C1 segment of cervical spinal cord (tissue), 14 donors: Measurements from ENCODE around the gene TMEM234.

Experiments
- DNase-seq, 14 donors: peaks; one replicate each; lab custom pipeline; 2025; lab: John Stamatoyannopoulos, UW

The TMEM234 gene

GRCh38 chr1:32240140-32240951, 18.2 kb upstream of the TMEM234 start:
- DNase-seq, result peak in 12 of 14 donors; percentile 12 to 50 (median 36)

DNA sequence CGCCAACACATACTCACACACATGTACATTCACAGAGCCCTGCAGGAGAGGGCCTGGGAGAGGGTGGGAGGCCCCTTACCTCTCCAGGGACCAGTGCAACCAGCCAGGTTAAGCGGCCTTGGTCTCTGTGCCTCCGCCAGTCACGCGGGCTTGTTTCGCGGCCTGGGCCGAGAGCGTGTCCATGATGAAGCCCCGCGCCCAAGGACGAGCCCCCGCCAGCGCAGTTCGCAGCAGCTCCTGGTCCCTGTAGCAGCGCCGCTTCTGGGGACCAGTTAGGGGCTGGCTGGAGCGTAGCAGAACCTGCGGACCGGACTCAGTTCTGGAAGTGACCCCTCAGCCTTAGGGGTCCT, 17.6 kb upstream of the TMEM234 start:
- DNase-seq, result peak in 1 of 14 donors; percentile 8

DNA sequence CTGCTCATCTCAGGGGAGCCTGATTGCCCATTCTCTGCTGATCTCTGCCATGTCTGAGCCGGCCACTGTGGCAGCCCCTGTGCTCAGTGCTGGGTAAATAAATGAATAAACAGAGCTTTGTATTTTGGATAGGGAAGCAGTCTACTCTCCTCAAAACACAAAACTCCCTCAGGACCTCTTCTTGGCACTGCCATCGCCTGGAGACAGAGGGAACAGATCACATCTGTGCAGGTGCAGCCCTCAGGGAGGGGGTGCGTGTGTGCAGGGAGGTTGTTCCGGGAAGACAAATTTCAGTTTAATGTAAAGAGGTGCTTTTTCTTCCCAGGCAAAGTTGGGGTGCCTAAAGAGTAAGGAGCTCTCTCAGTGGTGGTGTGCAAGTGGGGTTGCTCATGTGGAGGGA, 17.2 kb upstream of the TMEM234 start:
- DNase-seq, result peak in 1 of 14 donors; percentile 23

DNA sequence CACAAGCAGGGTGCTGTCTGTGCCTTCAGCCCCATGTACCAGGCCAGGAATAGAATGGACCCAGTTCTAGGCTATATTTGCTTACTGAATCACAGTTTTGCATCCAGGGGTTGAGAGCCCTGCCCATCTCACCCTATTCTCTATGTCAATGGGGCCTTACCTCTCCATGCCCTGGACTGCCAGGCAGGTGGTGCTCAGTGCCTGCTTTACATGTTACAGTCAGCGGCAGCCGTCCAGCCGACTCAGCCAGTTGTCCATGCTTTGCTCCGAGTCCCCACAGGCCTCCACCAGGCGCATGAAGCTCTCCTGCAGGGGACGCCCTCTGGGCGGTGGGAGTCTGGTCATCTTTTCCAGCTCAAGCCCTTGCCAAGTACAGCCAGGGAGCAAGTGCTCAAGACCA, 12.6 kb upstream of the TMEM234 start:
- no peak for DNase-seq

DNA sequence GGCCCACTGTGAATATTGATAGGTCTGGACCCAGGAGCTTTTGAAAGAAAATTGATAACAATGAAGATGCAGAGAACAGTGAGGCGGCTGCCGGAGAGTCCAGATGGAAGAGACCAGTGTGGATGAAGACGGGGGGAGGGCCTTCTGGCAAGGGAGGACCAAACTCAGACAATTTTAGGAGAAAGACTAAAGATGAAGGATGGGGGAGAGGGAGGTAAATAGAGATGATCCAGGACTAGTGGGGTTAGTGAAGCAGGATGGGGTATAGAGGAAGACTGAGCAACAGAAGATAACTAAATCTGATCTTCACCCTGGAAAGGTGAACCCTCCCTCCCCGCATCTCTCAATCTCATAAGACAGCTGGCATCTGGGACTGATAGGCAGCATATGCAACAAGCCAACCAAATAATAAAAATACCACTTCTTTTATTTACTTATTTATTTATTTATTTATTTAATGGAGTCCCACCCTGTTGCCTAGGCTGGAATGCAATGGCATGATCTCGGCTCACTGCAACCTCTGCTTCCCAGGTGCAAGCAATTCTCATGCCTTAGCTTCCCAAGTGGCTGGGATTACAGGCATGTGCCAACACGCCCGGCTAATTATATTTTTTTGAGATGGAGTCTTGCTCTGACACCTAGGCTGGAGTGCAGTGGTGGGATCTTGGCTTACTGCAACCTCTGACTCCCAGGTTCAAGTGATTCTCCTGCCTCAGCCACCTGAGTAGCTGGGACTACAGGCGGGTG, 10.6 kb upstream of the TMEM234 start:
- no peak for DNase-seq

GRCh38 chr1:32231843-32232432, 9.8 kb upstream of the TMEM234 start:
- DNase-seq, result no peak

- DNase-seq, result no peak
Measured at GRCh38 chr1:32228771-32229170, 6.6 kb upstream of the TMEM234 start.

GRCh38 chr1:32224285-32224684, 2.1 kb upstream of the TMEM234 start:
- DNase-seq, result no peak

GRCh38 chr1:32223683-32224082, 1.5 kb upstream of the TMEM234 start:
- no peak for DNase-seq

- DNase-seq, result no peak
Measured at GRCh38 chr1:32221581-32221979, 573 bp downstream of the TMEM234 start.

- no peak for DNase-seq
Measured at GRCh38 chr1:32220746-32221580, 1.2 kb downstream of the TMEM234 start.

GRCh38 chr1:32219022-32219421, 3.1 kb downstream of the TMEM234 start:
- DNase-seq, result no peak

- DNase-seq, result no peak
Measured at GRCh38 chr1:32216566-32216965, 5.6 kb downstream of the TMEM234 start.

GRCh38 chr1:32215629-32216480, 6.3 kb downstream of the TMEM234 start:
- peak in 7 of 14 donors; percentile 4 to 39 (median 18) for DNase-seq

- DNase-seq, result peak in 1 of 14 donors; percentile 14
Measured at GRCh38 chr1:32208891-32209328, 13.2 kb downstream of the TMEM234 start, which contains the start of gene DCDC2B. TSS of gene DCDC2B (plus strand) at chr1:32209089. CDS start at chr1:32209094, 5 bp downstream.

DNA sequence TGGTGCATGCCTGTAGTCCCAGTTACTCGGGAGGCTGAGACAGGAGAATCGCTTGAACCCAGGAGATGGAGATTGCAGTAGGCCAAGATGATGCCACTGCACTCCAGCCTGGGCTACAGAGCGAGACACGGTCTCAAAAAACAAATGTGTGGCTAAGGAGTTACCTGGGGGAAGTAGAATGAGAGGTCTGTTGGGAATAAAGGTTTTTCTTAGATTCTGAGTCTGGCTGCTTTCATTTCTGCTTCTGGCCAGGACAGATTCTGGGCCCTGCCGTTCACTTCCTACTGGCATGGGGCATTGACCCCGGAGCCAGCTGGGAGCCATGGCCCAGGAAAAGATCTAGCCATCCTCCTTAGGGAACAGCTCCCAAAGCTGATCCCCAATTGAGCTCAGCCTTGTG, 13.7 kb downstream of the TMEM234 start:
- no peak for DNase-seq

DNA sequence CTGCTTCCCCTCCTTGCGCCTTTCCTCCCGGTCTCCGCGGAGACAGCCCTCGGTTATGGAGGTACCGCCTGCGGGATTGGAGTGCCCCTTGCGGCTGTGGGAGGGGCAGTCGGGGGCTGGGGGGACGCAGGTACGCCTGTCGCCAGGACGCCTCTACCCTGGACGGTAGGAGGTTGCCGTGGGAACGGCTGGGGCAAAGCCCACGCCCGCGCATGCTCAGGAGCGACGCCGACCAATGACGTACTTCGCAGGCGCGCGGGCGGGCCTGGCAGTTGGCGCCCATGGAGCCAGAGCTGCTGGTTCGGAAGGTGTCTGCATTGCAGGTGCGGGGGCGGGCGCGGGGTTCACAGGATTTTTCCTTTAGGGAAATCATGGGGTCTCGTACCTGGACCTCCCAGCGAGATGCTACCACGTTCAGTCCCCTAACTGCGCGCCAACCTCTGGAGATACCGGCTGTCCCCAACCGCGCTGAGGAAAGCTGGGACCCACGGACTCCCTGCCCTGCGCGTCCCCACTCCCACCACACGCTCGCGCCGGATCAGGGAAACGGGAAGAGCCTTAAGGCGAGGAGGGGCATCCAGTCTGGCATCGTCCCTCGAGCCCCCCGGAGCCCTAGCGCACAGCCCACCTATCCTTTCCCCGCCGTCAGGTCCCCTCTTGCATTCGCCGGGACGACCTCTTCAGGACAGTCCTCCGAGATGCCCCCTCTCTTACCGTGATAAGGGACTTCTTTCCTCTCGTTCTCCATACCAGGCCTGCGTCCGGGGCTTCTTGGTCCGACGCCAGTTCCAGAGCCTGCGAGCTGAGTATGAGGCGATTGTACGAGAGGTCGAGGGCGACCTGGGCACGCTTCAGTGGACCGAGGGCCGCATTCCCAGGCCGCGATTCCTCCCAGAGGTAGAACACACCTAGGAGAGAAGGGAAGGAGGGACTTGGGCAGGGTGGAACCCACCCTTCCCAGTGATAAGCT, 16.5 kb downstream of the TMEM234 start, which contains the start of gene IQCC:
TSS of gene IQCC (plus strand) at position 271 of the 970 bp plus-strand sequence. CDS start at position 282, 11 bp downstream.
- DNase-seq, result peak in 13 of 14 donors; percentile 9 to 88 (median 73)

- DNase-seq, result no peak
Measured at GRCh38 chr1:32204943-32205361, 17.2 kb downstream of the TMEM234 start.
